Omental fat pad (tissue), 4 donors: Measurements from ENCODE around the gene FNDC1. TPM values are rescaled to one million over a fixed set of nuclear protein-coding genes. Genes with fewer than 3 reads are reported as not detected.

ENCODE experiments used
- ATAC-seq: fragments of 150-250 bp; one replicate; pipeline ENCODE4 v1.9.1; 2016; ENCODE audit warnings: mild to moderate bottlenecking, moderate library complexity; ENCODE audit not compliant: low FRiP score
- DNase-seq: peaks from one replicate; pipeline ENCODE4 v3.0.0-alpha.2; 2019; ENCODE audit warnings: low spot score
- CTCF ChIP-seq, 3 donors: fragments of 450-650 bp; IDR thresholded peaks; one replicate each; pipeline ENCODE4 v1.5.1; 2016 to 2017; ENCODE audit warnings: antibody characterized with exemption in 3 of 3, mild to moderate bottlenecking in 3 of 3, moderate library complexity in 2 of 3
- total RNA-seq, 4 donors: library from RNA; depleted of rRNA; stranded (reverse); fragments of >200 nt; gene quantifications; one replicate each; pipeline ENCODE4 v1.1.0, GENCODE V29; 2016

The FNDC1 gene
- total RNA-seq, 4 donors from 2014 or later = 0.12 to 0.47 (median 0.28) TPM; not detected in 1

- ATAC-seq (no peak), DNase-seq (no peak)
- TF ChIP-seq CTCF (IDR thresholded peaks at IDR 0.05) = no peak
Observed at GRCh38 chr6:159301277-159301676, 132.1 kb downstream of the FNDC1 start.

GRCh38 chr6:159301810-159302593, 132.8 kb downstream of the FNDC1 start:
- DNase-seq (no peak), ATAC-seq (no peak)
- no peak for TF ChIP-seq CTCF (IDR thresholded peaks at IDR 0.05)

- ATAC-seq = no peak
- TF ChIP-seq CTCF (IDR thresholded peaks at IDR 0.05) = no peak
- DNase-seq = no peak
Observed at GRCh38 chr6:159302594-159302992, 133.4 kb downstream of the FNDC1 start.

- ATAC-seq (no peak), DNase-seq (no peak)
- no peak for TF ChIP-seq CTCF (IDR thresholded peaks at IDR 0.05)
Observed at GRCh38 chr6:159303159-159303558, 134.0 kb downstream of the FNDC1 start.

GRCh38 chr6:159303784-159304183, 134.6 kb downstream of the FNDC1 start:
- ATAC-seq (no peak), DNase-seq (no peak)
- no peak for TF ChIP-seq CTCF (IDR thresholded peaks at IDR 0.05)

GRCh38 chr6:159304641-159305040, 135.4 kb downstream of the FNDC1 start:
- ATAC-seq (no peak), DNase-seq (no peak)
- TF ChIP-seq CTCF (IDR thresholded peaks at IDR 0.05) = no peak

- ATAC-seq (no peak), DNase-seq (no peak)
Observed at GRCh38 chr6:159305159-159305558, 136.0 kb downstream of the FNDC1 start.

More at GRCh38 chr6:159305159-159305558, 136.0 kb downstream of the FNDC1 start:
- no peak for TF ChIP-seq CTCF (IDR thresholded peaks at IDR 0.05)
